HCT116 (cell line): ENCODE results near the gene GAB2.

Source experiments
- EZH2 ChIP-seq: fragments of 200-600 bp; sonication (generic); IDR thresholded peaks from 2 replicates; pipeline ENCODE4 v1.6.1; 2017; ENCODE audit warnings: antibody characterized with exemption, mixed run types
- EZH2phosphoT487 ChIP-seq: fragments of 200-600 bp; IDR thresholded peaks from 2 replicates; pipeline ENCODE4 v1.6.1; 2018; ENCODE audit warnings: antibody characterized with exemption, borderline replicate concordance
- POLR2A ChIP-seq: IDR thresholded peaks from 2 replicates; pipeline ENCODE4 v1.7.0; 2011; ENCODE audit warnings: borderline replicate concordance; ENCODE audit not compliant: insufficient read depth, insufficient read length; ENCODE audit errors: extremely low read depth
- POLR2AphosphoS5 ChIP-seq: IDR thresholded peaks from 2 replicates; pipeline ENCODE4 v1.6.1; 2011; ENCODE audit warnings: mild to moderate bottlenecking, low read depth, low read length, moderate library complexity
- RAD21 ChIP-seq: IDR thresholded peaks from 2 replicates; pipeline ENCODE4 v1.6.1; 2012; ENCODE audit warnings: low read depth, mild to moderate bottlenecking
- SIN3A ChIP-seq: IDR thresholded peaks from 2 replicates; pipeline ENCODE4 v1.6.1; 2012; ENCODE audit warnings: low read depth
- SP1 ChIP-seq: IDR thresholded peaks from 2 replicates; pipeline ENCODE4 v1.6.1; 2012; ENCODE audit warnings: low read depth
- YY1 ChIP-seq: IDR thresholded peaks from 2 replicates; pipeline ENCODE4 v1.6.1; 2011; ENCODE audit warnings: low read length, low read depth, moderate library complexity, mild to moderate bottlenecking; ENCODE audit not compliant: insufficient replicate concordance; ENCODE audit errors: extremely low read depth
- ZNF274 ChIP-seq: fragments of 200-500 bp; sonication (Bioruptor generic); IDR thresholded peaks from 2 replicates; pipeline ENCODE4 v1.6.1; 2014; ENCODE audit warnings: mild to moderate bottlenecking, low read depth, low read length, inconsistent platforms
- TF ChIP-seq, protein P1 (sequence below), 3 experiments: fragments of 200-600 bp in 1 of 3; sonication (generic) in 1 of 3; IDR thresholded peaks in 2 of 3; conservative IDR thresholded peaks in 1 of 3; 2 replicates each; pipeline ENCODE4 v1.5.1; 2012 to 2017; ENCODE audit warnings: low read depth in 2 of 3, low read length in 2 of 3, antibody characterized with exemption in 1 of 3, borderline replicate concordance in 1 of 3, control low read depth in 1 of 3, mild to moderate bottlenecking in 1 of 3, mixed read lengths in 1 of 3, mixed run types in 1 of 3, moderate library complexity in 1 of 3; ENCODE audit not compliant: insufficient read depth in 1 of 3
- TF ChIP-seq, protein P2 (sequence below): IDR thresholded peaks from 2 replicates; pipeline ENCODE4 v1.6.1; 2011; ENCODE audit warnings: mild to moderate bottlenecking, low read length, moderate library complexity; ENCODE audit not compliant: insufficient replicate concordance; ENCODE audit errors: extremely low read depth
- TF ChIP-seq, protein P3 (sequence below): IDR thresholded peaks from 2 replicates; pipeline ENCODE4 v1.6.1; 2012

DNA sequence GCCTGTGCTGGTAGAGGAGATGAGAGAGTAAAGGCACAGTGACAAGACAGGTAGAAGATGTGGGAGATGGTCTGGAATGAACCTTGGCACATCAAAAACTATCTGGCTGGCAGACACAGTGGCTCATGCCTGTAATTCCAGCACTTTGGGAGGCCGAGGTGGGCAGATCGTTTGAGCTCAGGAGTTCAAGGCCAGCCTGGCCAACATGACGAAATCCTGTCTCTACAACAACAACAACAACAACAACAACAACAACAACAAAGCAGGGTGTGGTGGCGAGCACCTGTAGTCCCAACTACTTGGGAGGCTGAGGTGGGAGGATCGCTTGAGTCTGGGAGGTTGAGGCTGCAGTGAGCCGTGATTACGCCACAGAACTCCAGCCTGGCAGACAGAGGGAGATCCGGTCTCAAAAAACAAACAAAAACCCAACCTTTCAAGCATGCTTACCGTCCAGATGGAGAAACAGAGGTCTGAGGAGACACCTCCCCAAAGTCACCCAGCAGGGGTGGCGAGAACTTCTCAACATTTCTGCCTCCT, 240.9 kb downstream of the GAB2 start:
- TF ChIP-seq EZH2phosphoT487 (no peak), POLR2AphosphoS5 (no peak), ZNF274 (no peak), POLR2A (no peak), SIN3A (no peak), RAD21 (no peak), YY1 (no peak), SP1 (no peak), EZH2 (no peak)
- TF ChIP-seq, protein P1, sequence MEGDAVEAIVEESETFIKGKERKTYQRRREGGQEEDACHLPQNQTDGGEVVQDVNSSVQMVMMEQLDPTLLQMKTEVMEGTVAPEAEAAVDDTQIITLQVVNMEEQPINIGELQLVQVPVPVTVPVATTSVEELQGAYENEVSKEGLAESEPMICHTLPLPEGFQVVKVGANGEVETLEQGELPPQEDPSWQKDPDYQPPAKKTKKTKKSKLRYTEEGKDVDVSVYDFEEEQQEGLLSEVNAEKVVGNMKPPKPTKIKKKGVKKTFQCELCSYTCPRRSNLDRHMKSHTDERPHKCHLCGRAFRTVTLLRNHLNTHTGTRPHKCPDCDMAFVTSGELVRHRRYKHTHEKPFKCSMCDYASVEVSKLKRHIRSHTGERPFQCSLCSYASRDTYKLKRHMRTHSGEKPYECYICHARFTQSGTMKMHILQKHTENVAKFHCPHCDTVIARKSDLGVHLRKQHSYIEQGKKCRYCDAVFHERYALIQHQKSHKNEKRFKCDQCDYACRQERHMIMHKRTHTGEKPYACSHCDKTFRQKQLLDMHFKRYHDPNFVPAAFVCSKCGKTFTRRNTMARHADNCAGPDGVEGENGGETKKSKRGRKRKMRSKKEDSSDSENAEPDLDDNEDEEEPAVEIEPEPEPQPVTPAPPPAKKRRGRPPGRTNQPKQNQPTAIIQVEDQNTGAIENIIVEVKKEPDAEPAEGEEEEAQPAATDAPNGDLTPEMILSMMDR (IDR thresholded peaks at IDR 0.05 in 2 of 3, conservative IDR thresholded peaks at IDR 0.05 in 1 of 3; ENCODE audit: borderline replicate concordance in 1 of 3, insufficient read depth in 1 of 3, low read depth in 2 of 3, low read length in 2 of 3) = no peak
- TF ChIP-seq, protein P2, sequence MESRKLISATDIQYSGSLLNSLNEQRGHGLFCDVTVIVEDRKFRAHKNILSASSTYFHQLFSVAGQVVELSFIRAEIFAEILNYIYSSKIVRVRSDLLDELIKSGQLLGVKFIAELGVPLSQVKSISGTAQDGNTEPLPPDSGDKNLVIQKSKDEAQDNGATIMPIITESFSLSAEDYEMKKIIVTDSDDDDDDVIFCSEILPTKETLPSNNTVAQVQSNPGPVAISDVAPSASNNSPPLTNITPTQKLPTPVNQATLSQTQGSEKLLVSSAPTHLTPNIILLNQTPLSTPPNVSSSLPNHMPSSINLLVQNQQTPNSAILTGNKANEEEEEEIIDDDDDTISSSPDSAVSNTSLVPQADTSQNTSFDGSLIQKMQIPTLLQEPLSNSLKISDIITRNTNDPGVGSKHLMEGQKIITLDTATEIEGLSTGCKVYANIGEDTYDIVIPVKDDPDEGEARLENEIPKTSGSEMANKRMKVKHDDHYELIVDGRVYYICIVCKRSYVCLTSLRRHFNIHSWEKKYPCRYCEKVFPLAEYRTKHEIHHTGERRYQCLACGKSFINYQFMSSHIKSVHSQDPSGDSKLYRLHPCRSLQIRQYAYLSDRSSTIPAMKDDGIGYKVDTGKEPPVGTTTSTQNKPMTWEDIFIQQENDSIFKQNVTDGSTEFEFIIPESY = no peak
- TF ChIP-seq, protein P3, sequence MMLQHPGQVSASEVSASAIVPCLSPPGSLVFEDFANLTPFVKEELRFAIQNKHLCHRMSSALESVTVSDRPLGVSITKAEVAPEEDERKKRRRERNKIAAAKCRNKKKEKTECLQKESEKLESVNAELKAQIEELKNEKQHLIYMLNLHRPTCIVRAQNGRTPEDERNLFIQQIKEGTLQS = no peak
